ENCODE measurements around the gene E2F2.
"Not testable (repeated sequence)": the region's sequence is repeated elsewhere in the genome, so short reads cannot be mapped to it uniquely, and the experiment has no call there.

The E2F2 gene

DNA sequence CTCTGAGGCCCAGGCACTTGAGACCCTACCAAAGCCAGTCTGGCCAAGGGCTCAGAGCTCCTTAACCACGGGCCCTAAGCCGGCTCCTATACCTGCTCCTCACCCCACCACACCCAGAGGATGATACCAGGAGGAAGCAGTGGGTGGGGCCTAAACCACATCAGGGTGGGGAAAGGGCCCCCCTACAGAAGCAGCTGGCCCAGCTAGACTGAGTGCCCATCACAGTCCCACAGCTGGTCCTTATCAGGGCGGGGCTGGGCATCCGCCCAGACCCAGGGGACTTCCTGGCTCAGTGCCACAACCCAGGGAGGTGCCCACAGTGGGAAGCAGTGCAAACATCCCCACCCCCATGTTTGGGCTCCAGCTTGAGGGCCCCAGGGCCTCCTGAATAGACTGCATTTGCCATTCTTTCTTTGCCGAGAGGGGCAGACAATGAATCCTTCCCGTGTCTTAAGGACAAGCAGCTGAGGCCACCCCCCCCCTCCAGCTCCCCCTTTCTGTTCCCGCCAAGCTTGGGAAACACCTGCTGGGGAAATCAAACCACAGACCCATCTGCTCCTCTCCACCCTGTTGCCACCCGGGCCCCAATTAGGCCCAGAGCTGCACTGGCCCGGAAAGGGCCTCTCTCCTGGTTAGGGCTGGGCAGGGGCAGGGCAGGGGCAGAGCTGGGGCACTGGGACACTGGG is 6.2 kb downstream of the E2F2 start:
- DNase-seq (ENCODE audit: low read depth in 2 of 2) = no peak

DNA sequence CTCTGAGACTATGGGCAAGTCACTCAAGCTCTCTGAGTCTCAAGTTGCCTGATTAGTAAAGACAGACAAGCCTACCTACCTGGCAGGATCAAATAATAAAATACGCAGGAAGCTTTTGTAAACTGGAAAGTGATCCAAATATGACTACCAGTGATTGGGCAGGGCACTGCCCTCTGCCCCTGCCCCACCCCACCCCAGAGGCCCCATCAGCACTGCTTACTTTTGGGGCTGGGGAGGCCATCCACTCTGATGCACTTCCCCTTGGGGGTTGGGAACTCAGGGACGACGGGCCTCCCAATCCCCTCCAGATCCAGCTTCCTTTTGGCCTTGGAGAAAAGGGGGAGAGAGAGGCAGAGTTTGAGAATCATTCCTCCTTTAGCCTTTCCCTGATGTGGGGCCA is 6.9 kb downstream of the E2F2 start:
- no peak for DNase-seq (ENCODE audit: low read depth in 2 of 2)

DNA sequence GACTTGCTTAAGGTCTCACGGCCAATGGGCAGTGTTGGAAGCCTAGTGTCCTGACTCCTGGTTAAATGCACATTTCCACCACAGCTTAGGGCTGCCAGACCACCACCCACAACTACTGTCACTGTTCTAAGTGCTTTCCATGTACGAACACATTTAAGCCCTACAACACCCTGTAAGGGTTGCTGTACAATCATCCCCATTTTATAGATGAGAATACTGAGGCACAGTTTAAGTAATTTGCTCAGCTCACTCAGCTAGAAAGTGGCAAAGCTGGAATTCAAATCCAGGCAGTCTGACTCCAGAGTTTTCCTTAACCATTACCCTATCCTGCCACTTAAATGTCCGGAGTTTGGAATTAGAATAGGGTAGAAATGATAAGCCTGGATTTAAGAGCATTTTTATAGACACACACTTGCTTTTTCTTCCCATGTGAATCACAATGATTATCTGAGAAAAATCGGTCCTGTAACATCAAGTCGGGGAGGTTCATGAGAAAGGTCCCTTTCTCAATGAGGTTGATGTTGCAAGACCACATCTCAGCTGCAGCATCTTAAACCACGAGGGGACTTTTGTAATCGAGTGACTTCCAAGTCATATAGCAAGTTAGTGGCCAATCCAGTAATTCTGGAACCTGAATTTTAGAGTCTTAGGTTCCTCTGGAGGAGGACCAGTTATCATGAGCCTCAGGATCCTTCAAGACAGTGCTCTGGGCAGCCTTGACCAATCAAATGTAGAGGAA is 8.6 kb downstream of the E2F2 start:
- no peak for DNase-seq (ENCODE audit: low read depth in 2 of 2)

DNA sequence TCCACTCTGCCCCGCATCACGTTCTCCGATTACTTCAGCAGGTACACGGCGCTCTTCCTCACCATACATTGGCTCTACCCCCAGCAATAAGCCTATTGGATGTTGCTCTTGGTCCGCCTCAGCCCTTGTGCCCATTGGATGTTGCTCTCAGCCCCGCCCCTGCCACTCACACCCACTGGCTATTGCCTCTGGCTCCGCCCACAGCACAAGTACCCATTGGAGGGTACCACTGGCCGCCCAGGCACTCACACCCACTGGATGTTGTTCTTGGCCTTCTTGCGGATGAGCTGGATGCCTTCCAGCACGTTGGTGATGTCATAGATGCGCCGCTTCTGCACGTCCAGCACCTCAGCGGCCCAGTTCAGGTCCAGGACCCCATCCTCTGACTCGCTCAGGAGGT is 9.4 kb downstream of the E2F2 start:
- DNase-seq (ENCODE audit: low read depth in 2 of 2) = no peak

DNA sequence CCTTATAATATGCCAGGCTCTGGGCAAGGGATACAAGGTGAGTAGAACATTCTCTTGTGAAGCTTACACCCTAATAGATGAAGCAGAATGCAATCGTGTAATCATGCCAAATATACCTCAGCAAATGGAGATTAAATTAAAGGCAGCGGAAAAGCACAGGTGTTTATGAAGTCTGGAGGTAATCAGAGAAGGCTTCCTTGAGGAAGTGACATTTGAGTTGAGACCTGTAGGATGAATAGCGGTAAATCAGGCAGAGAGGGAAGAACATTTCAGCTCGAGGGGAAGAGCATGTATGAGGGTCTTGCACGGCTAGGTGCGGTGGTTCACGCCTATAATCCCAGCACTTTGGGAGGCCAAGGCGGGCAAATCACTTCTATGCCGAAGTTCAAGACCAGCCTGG is 13.5 kb downstream of the E2F2 start:
- no peak for DNase-seq (ENCODE audit: low read depth in 2 of 2)

DNA sequence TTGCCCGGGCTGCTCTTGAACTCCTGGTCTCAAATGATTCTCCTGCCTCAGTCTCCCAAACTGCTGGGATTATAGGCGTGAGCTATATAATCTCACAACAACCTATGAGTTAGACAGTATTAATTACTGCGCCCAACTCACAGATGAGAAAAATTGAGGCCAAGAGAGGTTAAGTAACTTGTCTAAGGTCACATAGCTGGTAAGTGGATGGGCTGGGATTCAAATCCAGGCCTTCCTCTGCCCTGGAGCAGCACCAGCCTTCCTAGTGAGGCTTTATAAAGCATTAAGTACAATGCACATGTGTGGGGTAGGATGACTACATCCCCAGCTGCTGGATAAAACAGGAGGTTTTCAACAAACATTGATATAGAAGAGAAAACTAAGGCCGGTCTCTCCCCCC is 15.1 kb downstream of the E2F2 start:
- no peak for DNase-seq (ENCODE audit: low read depth in 2 of 2)

DNA sequence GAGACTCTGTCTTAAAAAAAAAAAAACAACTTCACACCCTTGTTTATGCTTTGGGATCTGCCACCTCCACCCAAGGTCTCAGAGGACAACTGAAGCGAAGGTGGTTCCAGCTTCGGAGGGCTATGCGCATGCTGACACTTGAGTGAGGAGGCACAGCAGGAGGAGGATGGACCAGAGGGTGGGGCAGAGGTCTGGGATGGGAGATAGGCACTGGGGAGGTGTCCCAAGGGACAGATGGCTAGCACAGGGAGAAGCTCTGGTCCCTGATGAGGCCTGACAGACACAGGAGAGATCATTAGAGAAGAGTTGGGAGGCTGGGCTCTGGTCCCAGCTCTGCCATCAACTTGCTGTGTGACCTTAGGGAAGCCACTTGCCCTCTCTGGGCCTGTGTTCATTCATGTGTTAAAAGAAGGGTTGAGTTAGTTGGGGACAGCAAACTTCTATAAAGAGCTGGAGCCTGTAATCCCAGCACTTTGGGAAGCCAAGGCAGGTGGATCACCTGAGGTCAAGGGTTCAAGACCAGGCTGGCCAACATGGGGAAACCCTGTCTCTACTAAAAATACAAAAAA is 16.8 kb downstream of the E2F2 start:
- no peak for DNase-seq (ENCODE audit: low read depth in 2 of 2)

DNA sequence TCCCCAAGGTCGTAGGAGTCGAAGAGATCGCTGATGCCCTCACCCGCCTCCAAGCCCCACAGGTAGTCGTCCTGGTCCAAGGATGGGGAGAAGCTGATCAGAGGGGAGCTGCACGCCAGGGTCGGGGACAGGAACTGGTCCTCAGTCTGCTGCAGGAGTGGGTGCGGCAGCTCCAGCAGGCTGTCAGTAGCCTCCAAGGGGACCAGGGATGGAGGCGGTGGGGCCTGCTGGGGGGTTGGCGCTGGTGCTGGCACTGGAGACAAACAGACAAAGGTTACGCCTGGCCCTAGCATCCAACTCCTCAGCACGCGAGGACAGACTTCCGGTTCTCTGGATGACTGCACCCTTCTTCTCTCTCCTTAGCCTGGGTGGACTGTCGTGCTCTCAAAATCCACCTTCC is 21.1 kb downstream of the E2F2 start:
- no peak for DNase-seq (ENCODE audit: low read depth in 2 of 2)

DNA sequence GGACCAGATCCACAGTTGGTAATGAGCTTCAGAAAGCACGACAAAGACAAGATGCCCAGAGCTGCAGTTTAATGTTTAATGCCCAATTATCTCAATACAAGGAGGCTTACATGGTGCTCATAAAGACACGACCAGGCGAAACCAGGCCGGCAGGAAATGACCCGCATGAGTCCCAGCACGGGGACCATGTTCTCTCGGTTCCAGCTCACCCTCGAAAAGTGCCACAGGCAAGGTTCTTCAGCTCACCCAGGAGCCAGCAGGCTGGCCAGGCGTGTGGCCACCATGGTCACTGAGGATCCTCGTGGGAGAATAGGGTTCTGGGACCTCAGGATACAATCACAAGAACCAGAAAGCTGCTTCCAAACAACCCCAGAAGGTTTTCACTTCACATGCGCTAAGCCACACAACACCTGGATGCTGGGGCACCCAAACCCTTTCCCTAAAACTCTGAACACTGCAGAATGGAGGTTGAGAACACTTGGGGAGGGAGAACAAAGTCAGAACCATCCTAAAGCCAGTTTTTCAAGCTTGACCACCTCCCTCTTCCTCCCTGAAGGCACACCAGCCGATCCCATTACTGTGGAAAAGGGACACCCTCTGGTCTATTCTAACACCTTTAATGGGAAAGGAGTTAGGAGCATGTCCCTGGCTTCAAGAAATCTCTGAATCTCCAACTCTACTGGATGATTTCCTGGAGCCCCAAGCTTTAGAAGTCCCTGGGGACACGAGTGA is 24.5 kb downstream of the E2F2 start:
- DNase-seq (ENCODE audit: low read depth in 2 of 2) = no peak

DNA sequence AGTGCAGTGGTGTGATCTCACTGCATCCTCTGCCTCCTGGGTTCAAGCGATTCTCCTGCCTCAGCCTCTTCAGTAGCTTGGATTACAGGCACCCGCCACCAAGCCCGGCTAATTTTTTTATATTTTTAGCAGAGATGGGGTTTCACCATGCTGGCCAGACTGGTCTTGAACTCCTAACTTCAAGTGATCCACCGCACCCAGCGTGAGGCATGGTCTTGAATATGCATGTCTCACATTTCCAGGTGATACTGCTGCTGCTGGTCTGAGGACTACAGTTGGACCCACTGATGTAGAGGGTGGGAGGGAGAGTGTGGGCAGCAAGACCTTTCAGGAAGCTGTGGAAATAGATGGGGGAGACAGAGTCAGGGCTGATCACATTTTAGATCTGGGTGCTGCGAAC is 25.2 kb downstream of the E2F2 start:
- DNase-seq (ENCODE audit: low read depth in 2 of 2) = no peak

DNA sequence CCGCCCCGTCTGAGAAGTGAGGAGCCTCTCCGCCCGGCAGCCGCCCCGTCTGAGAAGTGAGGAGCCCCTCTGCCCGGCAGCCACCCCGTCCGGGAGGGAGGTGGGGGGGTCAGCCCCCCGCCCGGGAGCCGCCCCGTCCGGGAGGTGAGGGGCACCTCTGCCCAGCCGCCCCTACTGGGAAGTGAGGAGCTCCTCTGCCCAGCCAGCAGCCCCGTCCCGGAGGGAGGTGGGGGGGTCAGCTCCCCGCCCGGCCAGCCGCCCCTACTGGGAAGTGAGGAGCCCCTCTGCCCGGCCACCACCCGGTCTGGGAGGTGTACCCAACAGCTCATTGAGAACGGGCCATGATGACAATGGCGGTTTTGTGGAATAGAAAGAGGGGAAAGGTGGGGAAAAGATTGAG is 26.9 kb downstream of the E2F2 start:
- DNase-seq (ENCODE audit: low read depth in 2 of 2) = not testable (repeated sequence)

DNA sequence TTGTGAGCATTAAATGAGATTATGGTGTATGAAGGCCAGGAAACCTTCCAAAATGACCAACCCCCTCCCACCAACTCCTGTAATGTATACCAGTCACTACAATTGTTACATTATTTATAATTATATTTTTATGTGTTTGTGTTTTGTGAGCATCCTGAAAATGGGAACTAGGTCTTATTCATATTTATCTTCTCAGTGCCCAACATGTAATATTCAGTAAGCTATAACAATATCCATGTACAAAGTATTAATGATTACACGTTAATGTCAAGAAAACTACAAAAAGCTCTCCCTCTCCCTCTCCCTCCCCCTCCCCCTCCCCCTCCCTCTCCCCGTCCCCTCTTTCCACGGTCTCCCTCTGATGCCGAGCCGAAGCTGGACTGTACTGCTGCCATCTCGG is 28.1 kb downstream of the E2F2 start:
- DNase-seq (ENCODE audit: low read depth in 2 of 2) = no peak

DNA sequence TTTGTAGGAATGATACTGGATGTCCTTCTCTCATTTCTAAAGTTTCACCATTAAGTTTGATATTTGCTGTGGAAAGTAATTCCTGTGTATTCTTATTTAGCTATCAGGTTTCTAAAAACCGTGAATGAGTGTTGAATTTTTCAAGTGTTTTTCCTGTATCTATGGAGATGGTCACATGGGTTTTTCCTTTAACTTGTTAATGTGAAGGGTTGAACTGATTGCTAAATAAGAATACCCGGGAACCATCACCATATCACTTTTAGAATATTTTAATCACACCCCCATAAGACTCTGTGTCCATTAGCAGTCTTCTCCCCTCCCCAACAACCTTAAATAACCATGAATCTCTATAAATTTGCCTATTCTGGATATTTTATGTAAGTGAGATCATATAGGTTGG is 30.6 kb downstream of the E2F2 start:
- no peak for DNase-seq (ENCODE audit: low read depth in 2 of 2)

DNA sequence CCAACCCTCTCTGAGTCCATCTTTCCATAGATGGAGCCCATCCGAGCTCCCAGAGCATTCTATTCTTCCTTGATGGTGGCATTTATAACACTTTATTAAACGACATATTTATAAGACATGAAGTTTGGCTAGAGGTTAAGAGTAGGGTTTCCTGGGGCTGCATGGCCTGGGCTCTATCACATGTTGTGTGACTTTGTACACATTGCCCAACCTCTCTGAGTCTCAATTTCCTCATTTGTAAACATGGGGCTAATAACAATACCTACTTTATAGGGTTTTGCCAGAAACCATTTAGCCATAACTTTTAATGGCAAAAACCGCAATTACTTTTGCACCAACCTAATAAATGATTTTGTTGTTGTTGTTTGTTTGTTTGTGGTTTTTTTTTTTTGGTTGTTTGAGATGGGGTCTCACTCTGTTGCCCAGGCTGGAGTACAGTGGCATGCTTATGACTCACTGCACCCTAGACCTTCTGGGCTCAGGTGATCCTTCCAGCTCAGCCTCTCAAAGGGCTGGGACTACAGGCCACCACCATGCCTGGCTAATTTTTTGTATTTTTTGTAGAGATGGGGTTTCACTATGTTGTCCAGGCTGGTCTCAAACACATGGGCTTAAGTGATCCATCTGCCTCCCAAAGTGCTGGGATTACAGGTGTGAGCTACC is 33.1 kb downstream of the E2F2 start:
- DNase-seq (ENCODE audit: low read depth in 2 of 2) = no peak

DNA sequence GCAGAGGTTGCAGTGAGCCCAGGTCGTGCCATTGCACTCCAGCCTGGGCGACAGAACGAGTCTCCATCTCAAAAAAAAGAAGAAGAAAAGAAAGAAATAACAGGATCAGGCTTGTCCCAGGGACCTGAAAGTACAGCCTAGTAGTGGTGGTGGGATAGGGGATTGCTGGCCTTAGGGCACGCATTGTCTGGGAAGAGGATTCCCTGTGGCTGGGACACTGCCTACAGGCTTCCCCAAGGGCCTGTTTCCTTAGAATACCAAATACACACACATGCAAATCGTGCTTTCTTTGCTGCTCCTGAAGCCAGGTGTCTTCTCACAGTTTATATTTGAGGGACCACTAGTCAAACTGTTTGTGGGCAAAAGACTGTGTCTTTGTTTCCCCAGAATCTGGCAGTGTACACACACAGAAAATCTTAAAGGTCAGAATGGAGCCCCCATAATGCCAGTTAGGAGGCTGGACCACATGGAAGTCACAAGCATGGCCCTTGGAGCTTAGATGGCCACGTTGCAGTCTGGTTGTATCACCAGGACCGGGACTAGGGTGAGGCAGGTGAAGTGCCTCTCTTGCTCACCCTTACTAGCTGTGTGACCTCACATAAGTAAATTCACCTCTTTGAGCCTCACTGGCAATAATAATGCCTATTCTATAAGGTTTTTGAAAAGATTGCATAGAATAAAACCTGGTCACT is 34.4 kb downstream of the E2F2 start:
- DNase-seq (ENCODE audit: low read depth in 2 of 2) = no peak

DNA sequence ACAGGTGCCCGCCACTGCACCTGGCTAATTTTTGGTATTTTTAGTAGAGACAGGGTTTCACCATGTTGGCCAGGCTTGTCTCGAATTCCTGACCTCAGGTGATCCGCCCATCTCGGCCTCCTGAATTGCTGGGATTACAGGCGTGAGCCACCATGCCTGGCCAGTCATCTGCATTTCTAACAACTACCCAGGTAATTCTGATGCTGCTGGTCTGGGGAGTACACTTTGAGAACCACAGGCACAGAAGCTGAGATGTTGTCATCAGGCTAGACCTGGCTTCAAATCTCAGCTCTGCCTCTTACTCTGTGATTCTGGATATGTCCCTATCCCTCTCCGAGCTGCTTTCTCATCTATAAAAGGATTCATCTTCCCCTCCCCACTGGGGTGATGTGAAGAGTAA is 36.2 kb downstream of the E2F2 start:
- not testable (repeated sequence) for DNase-seq (ENCODE audit: low read depth in 2 of 2)

DNA sequence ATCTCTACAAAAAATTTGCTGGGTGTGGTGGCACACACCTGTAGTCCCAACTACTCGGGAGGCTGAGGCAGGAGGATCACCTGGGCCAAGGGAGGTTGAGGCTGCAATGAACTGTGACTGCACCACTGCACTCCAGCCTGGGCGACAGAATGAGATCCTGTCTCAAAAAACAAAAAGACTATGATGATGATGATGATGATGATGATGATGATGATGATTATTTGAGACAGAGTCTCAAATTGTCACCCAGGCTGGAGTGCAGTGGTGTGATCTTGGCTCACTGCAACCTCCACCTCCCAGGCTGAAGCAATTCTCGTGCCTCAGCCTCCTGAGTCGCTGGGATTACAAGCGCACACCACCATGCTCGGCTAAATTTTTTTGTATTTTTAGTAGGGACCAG is 38.3 kb downstream of the E2F2 start:
- DNase-seq (ENCODE audit: low read depth in 2 of 2) = not testable (repeated sequence)

DNA sequence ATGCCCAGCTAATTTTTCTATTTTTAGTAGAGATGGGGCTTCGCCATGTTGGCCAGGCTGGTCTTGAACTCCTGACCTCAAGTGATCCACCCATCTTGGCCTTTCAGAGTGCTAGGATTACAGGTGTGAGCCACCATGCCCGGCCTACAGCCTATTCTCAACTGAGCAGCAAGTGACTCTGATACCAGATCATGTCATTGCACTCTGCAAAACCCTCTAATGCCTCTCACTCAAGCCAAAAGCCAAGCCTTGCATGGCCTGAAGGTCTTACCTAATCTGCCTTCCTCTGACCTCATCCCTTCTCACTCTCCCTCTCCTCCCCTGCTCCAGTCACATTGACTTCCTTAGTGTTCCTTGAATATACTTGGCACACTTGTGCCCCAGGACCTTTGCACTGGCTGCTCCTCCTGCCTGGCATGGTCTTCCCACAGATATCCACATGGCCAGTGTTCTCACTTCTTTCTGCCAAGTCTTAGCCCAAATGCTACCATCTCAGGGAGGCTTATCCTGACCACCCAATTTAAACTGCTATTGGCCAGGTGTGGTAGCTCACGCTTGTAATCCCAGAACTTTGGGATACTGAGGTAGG is 38.8 kb downstream of the E2F2 start:
- DNase-seq (ENCODE audit: low read depth in 2 of 2) = no peak

DNA sequence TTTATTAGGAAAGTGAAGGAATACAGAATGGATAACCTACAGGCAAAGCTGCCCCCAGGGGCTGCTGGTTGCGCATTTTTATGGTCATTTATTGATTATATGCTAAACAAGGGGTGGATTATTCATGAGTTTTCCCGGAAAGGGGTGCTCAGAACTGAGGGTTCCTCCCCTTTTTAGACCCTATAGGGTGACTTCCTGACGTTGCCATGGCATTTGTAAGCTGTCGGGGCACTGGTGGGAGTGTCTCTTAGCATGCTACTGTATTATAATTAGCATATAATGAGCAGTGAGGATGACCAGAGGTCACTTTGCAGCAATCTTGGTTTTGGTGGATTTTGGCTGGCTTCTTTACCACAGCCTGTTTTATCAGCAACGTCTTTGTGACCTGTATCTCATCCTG is 41.2 kb downstream of the E2F2 start:
- no peak for DNase-seq (ENCODE audit: low read depth in 2 of 2)

DNA sequence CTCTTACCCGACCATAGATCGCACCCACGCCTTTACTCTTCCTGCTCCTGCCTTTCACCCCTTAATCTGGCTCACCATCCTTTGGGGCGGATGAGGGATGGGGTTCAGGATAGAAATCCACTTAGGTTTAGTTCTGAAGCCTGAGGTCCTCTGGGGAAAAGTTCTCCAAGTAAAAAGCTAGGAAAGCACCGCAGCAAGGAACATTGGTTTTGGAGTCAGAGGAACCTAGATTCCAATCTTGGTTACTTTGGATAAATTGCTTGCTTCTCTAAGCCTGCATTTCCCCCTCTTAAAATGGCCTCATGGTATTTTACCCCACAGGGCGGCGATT is 46.1 kb downstream of the E2F2 start:
- no peak for DNase-seq (ENCODE audit: low read depth in 2 of 2)

DNA sequence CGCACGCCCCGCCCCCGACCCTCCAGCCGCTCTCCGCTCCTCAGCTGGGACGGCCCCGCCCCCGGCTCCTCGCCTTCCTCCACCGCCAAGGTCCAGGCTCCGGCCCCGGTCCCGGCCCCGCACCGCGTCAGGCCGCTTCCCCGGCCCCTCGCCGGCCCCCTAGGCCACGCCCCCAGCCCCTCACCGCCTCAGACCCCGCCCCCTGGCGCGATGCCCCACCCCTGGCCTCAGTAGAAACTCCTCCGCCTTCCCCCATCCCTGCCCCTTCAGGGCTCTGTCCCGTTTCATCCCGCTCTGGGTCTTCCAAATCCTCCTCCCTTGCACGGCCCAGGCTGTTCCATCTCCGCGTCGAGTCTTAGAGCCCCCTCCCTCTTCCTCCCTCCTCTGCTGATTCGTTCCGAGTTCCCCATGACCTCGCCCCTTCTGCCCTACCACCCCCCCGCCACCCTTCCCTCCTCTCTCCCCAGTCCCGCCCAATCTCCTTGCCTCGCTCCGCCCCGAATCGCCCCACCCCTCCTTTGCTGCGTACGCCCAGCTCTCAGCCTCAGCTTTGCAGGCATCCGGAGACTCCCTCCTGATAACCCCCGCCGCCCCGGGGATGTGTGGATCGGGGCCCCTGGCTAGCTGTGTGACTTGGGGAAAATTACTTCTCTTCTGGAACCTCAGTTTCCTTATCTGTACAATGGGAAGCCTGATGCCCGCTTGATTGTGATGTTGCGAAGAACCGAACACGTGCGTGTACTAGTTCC is 46.6 kb downstream of the E2F2 start:
- peak; percentile 89 for DNase-seq (ENCODE audit: low read depth in 2 of 2)
